Astrocyte (in vitro differentiated cells and primary cell): ENCODE results near the gene APOBEC3C. TPM values are rescaled to one million over a fixed set of nuclear protein-coding genes. Genes with fewer than 3 reads are reported as not detected.
"Not testable (repeated sequence)": the region's sequence is repeated elsewhere in the genome, so short reads cannot be mapped to it uniquely, and the experiment has no call there.

Source experiments
- DNase-seq: peaks from one replicate; pipeline ENCODE4 v3.0.0-alpha.2; 2010; ENCODE audit warnings: low read depth
- FAIRE-seq: peaks from 2 replicates; lab custom pipeline; 2011; peaks lifted over from hg19 to GRCh38; lab: Jason Lieb, UNC
- H2AFZ ChIP-seq: 2 replicates; pipeline ENCODE4 v1.6.0; 2012; ENCODE audit warnings: low read depth, low read length, inconsistent platforms
- H3K27ac ChIP-seq: 2 replicates; pipeline ENCODE4 v1.5.1; 2011; ENCODE audit warnings: low read depth, low read length, inconsistent platforms
- H3K27me3 ChIP-seq: 2 replicates; pipeline ENCODE4 v1.6.0; 2011; ENCODE audit warnings: low read length, inconsistent platforms; ENCODE audit not compliant: insufficient read depth
- H3K36me3 ChIP-seq: 2 replicates; pipeline ENCODE4 v1.5.1; 2011; ENCODE audit warnings: low read length, inconsistent platforms; ENCODE audit not compliant: insufficient read depth
- H3K4me1 ChIP-seq: 2 replicates; pipeline ENCODE4 v1.5.1; 2011; ENCODE audit warnings: low read length, inconsistent platforms; ENCODE audit not compliant: insufficient read depth
- H3K4me2 ChIP-seq: 2 replicates; pipeline ENCODE4 v1.6.0; 2012; ENCODE audit warnings: low read length, inconsistent platforms
- H3K4me3 ChIP-seq: 2 replicates; pipeline ENCODE4 v1.5.1; 2011; ENCODE audit warnings: low read depth, mild to moderate bottlenecking, low read length, inconsistent platforms; ENCODE audit not compliant: insufficient read depth
- H3K79me2 ChIP-seq: 2 replicates; pipeline ENCODE4 v1.6.0; 2012; ENCODE audit warnings: mild to moderate bottlenecking, low read length, inconsistent platforms; ENCODE audit not compliant: insufficient read depth
- H3K9ac ChIP-seq: 2 replicates; pipeline ENCODE4 v1.6.0; 2012; ENCODE audit warnings: mild to moderate bottlenecking, low read length, inconsistent platforms
- H3K9me3 ChIP-seq: 2 replicates; pipeline ENCODE4 v1.5.1; 2012; ENCODE audit warnings: low read depth, mild to moderate bottlenecking, low read length, inconsistent platforms; ENCODE audit not compliant: insufficient read depth
- H4K20me1 ChIP-seq: 2 replicates; pipeline ENCODE4 v1.6.0; 2012; ENCODE audit warnings: low read length, inconsistent platforms; ENCODE audit not compliant: insufficient read depth
- H3K27ac Mint-ChIP-seq: one replicate; pipeline ENCODE4 v1.8.0; 2021; ENCODE audit warnings: mild to moderate bottlenecking, mixed read lengths; ENCODE audit not compliant: unreplicated experiment
- H3K27me3 Mint-ChIP-seq: one replicate; pipeline ENCODE4 v1.8.0; 2021; ENCODE audit warnings: low read depth, mixed read lengths; ENCODE audit not compliant: unreplicated experiment
- H3K36me3 Mint-ChIP-seq: one replicate; pipeline ENCODE4 v1.8.0; 2021; ENCODE audit warnings: low read depth, mixed read lengths; ENCODE audit not compliant: unreplicated experiment
- H3K4me1 Mint-ChIP-seq: one replicate; pipeline ENCODE4 v1.8.0; 2021; ENCODE audit warnings: low read depth, mixed read lengths; ENCODE audit not compliant: unreplicated experiment
- H3K4me3 Mint-ChIP-seq: one replicate; pipeline ENCODE4 v1.8.0; 2021; ENCODE audit warnings: mild to moderate bottlenecking, moderate library complexity, mixed read lengths; ENCODE audit not compliant: unreplicated experiment
- H3K9me3 Mint-ChIP-seq: one replicate; pipeline ENCODE4 v1.8.0; 2021; ENCODE audit warnings: mild to moderate bottlenecking, mixed read lengths; ENCODE audit not compliant: unreplicated experiment
- EZH2 ChIP-seq: IDR thresholded peaks from 2 replicates; pipeline ENCODE4 v1.6.1; 2012; ENCODE audit warnings: mild to moderate bottlenecking, low read length, inconsistent platforms; ENCODE audit not compliant: insufficient read depth
- total RNA-seq: library from RNA; stranded (reverse); gene quantifications from 2 replicates; pipeline ENCODE4 v1.2.1, GENCODE V29; 2021
- TF ChIP-seq, protein P1 (sequence below): IDR thresholded peaks from 2 replicates; pipeline ENCODE4 v1.5.1; 2011; ENCODE audit warnings: low read depth, mild to moderate bottlenecking, inconsistent platforms, low read length, moderate library complexity; ENCODE audit not compliant: insufficient read depth

APOBEC3C gene
- total RNA-seq, 1 donor from 2014 or later: 32.5 TPM

DNA sequence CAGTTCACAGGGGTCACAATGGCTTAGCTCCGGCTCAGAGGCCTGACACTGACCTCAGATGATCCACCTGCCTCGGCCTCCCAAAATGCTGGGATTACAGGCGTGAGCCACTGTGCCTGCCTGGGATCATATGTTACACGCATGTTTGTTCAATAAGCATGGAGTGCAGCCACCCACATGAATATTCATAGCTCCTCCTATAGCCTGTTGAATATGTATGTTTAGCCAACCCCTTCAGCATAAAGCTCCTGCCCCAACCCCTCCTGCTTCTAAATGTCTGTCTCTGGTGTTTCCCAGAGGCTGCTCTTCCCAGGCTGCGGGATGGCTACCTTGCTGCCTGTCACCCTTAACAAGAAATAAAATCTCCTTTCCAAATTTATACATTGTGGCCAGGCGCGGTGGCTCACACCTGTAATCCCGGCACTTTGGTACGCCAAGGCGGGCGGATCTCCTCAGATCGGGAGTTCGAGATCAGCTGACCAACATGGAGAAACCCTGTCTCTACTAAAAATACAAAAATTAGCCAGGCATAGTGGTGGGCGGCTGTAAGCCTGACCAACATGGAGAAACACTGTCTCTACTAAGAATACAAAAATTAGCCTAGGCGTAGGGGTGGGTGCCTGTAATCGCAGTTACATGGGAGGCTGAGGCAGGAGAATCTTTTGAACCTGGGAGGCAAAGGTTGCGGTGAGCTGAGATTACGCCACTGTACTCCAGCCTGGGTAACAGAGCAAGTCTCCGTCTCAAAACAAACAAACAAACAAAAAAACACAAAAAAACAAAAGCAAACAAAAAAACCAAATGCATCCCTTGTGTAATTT lies 25.5 kb downstream of the APOBEC3C start:
- DNase-seq: no peak
- H3K27me3 Mint-ChIP-seq: no peaks in the 10 kb centered on the region
- Histone ChIP-seq H3K4me1 (peaks cover 6% of the 10 kb centered on the region), H3K27ac (no peak overlapping the region), H3K9ac (no peak overlapping the region), H3K79me2 (peaks cover 4% of the 10 kb centered on the region), H4K20me1 (no peaks in the 10 kb centered on the region), H3K27me3 (no peaks in the 10 kb centered on the region), H2AFZ (no peak overlapping the region), H3K36me3 (no peaks in the 10 kb centered on the region), H3K4me2 (peak overlapping the region; percentile 86), H3K9me3 (no peaks in the 10 kb centered on the region), H3K4me3 (no peak overlapping the region)
- no peak overlapping the region for H3K27ac Mint-ChIP-seq
- no peak for TF ChIP-seq EZH2
- TF ChIP-seq, protein P1, sequence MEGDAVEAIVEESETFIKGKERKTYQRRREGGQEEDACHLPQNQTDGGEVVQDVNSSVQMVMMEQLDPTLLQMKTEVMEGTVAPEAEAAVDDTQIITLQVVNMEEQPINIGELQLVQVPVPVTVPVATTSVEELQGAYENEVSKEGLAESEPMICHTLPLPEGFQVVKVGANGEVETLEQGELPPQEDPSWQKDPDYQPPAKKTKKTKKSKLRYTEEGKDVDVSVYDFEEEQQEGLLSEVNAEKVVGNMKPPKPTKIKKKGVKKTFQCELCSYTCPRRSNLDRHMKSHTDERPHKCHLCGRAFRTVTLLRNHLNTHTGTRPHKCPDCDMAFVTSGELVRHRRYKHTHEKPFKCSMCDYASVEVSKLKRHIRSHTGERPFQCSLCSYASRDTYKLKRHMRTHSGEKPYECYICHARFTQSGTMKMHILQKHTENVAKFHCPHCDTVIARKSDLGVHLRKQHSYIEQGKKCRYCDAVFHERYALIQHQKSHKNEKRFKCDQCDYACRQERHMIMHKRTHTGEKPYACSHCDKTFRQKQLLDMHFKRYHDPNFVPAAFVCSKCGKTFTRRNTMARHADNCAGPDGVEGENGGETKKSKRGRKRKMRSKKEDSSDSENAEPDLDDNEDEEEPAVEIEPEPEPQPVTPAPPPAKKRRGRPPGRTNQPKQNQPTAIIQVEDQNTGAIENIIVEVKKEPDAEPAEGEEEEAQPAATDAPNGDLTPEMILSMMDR: no peak
- H3K4me3 Mint-ChIP-seq: peak overlapping the region; percentile 77
- peaks cover 9% of the 10 kb centered on the region for H3K4me1 Mint-ChIP-seq
- peaks cover 4% of the 10 kb centered on the region for H3K36me3 Mint-ChIP-seq
- FAIRE-seq: no peak
- no peaks in the 10 kb centered on the region for H3K9me3 Mint-ChIP-seq

DNA sequence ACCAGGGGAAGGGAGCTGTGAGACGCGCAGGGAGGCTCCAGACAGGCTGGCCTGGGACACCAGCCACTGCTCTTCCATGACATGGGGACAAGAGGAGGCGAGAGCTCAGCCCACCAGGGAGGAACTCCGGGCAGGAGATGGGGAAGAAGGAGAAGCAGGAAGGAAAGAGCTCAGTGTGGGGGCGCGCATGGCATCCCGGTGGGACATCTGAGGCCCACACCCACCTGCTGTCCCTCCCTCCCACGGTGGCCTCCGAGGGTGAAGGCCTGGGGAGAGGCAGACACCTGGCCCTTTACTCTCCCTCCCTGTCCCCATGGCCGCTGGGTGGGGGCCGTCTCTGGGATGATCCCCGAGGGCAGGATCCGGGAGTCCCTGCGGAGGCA lies 26.1 kb downstream of the APOBEC3C start:
- not testable (repeated sequence) for H3K9ac ChIP-seq, H4K20me1 ChIP-seq, H3K27me3 Mint-ChIP-seq, H2AFZ ChIP-seq, H3K4me1 Mint-ChIP-seq, FAIRE-seq, H3K9me3 ChIP-seq, H3K27ac ChIP-seq, H3K4me3 ChIP-seq, H3K27me3 ChIP-seq, H3K79me2 ChIP-seq, H3K36me3 Mint-ChIP-seq, H3K36me3 ChIP-seq, H3K27ac Mint-ChIP-seq, DNase-seq, H3K9me3 Mint-ChIP-seq, H3K4me1 ChIP-seq
- peak overlapping the region; percentile 77 for H3K4me3 Mint-ChIP-seq
- H3K4me2 ChIP-seq: peak overlapping the region; percentile 86

DNA sequence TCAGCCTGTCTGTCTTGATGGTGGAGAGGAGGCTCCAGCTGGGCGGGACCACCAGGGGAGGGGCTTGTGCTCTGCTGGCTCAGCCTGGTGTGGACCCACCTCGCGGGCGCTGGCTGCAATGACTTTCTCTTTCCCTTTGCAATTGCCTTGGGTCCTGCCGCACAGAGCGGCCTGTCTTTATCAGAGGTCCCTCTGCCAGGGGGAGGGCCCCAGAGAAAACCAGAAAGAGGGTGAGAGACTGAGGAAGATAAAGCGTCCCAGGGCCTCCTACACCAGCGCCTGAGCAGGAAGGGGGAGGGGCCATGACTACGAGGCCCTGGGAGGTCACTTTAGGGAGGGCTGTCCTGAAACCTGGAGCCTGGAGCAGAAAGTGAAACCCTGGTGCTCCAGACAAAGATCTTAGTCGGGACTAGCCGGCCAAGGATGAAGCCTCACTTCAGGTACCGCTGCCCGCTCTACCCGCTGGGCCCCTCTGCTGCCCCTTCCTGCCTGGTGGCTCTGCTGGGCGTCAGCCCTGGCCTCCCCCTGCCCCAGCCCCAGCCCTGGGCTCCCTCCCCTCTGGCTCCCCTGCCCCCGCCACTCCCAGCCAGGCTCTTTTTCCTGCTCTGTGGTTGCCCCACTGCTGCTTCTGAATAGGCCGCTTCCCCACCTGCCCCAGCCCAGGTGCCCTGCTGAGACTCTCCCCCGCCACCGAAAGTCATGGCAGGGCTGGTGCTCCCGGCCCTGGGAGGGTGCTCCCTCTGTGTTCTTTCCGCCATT lies 26.7 kb downstream of the APOBEC3C start, which contains the start of gene APOBEC3F:
Gene APOBEC3F, plus strand, starts transcription at position 327 of the 759 bp plus-strand sequence. Its CDS starts 97 bp downstream, at position 424.
- not testable (repeated sequence) for H3K27me3 Mint-ChIP-seq, H3K36me3 ChIP-seq, H3K9me3 ChIP-seq, H4K20me1 ChIP-seq, H3K4me1 Mint-ChIP-seq, H3K9me3 Mint-ChIP-seq, FAIRE-seq, H3K27me3 ChIP-seq, H3K79me2 ChIP-seq, H3K4me1 ChIP-seq
- Histone ChIP-seq H2AFZ (peak within 1 kb of the TSS; percentile 52), H3K4me3 (peak within 1 kb of the TSS; percentile 51), H3K4me2 (peak within 1 kb of the TSS; percentile 86), H3K27ac (peak within 1 kb of the TSS; percentile 33), H3K9ac (peak within 1 kb of the TSS; percentile 69)
- Mint-ChIP-seq H3K36me3 (peaks cover 10% of the 10 kb centered on the region), H3K4me3 (peak within 1 kb of the TSS; percentile 89), H3K27ac (peak within 1 kb of the TSS; percentile 88)
- peak; percentile 16 for DNase-seq
